ENCODE data around the gene PLEKHA8.

The PLEKHA8 gene, protein sequence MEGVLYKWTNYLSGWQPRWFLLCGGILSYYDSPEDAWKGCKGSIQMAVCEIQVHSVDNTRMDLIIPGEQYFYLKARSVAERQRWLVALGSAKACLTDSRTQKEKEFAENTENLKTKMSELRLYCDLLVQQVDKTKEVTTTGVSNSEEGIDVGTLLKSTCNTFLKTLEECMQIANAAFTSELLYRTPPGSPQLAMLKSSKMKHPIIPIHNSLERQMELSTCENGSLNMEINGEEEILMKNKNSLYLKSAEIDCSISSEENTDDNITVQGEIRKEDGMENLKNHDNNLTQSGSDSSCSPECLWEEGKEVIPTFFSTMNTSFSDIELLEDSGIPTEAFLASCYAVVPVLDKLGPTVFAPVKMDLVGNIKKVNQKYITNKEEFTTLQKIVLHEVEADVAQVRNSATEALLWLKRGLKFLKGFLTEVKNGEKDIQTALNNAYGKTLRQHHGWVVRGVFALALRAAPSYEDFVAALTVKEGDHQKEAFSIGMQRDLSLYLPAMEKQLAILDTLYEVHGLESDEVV

DNA sequence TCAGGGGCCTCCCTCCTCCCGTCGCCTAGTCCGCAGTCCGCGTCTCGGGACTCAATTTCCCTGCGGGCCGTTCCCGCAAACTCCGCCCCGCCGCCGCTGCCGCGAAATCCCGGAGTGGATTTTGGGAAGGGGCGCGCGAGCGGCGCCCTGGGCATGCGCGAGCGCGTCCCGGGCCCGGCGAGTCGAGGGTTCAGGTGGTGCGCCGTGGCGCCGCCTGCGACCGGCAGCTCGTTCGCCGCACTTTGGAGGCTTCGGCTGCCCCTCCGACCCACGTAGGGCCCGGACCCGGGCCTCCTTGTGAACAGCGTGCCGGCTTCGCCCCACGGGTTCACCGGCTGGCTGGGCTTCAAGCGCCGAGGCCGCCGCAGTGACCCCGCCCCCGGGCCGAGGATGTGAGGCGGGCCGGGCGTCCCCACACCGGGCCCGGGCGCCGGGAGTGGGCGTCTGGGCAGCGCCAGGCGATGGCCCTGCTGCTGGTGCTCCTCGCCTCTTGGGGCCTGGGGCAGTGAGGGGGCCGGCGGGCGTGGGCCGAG is at the start of gene PLEKHA8:
TSS of gene PLEKHA8 (plus strand) at position 197 of the 533 bp plus-strand sequence. CDS start 351 bp downstream, outside the sequence.
- H3K36me3 ChIP-seq (ENCODE audit: insufficient read depth, low read length): no peaks in the 10 kb centered on the region
- H3K4me1 ChIP-seq (ENCODE audit: insufficient read depth, low read length, poor library complexity, severe bottlenecking): peaks cover 56% of the 10 kb centered on the region
- peak within 1 kb of the TSS; percentile 85 for H3K4me3 ChIP-seq (ENCODE audit: low read length, poor library complexity, severe bottlenecking)
- H3K9me3 ChIP-seq (ENCODE audit: insufficient read depth, low read depth, low read length): no peaks in the 10 kb centered on the region
- no peaks in the 10 kb centered on the region for H3F3A ChIP-seq (ENCODE audit: low read depth)
- H3K4me2 ChIP-seq (ENCODE audit: low read depth, low read length, poor library complexity, severe bottlenecking): peak within 1 kb of the TSS; percentile 99
- TF ChIP-seq EZH2phosphoT487 (IDR thresholded peaks at IDR 0.05; ENCODE audit: borderline replicate concordance): no peak
- TF ChIP-seq, protein P1, sequence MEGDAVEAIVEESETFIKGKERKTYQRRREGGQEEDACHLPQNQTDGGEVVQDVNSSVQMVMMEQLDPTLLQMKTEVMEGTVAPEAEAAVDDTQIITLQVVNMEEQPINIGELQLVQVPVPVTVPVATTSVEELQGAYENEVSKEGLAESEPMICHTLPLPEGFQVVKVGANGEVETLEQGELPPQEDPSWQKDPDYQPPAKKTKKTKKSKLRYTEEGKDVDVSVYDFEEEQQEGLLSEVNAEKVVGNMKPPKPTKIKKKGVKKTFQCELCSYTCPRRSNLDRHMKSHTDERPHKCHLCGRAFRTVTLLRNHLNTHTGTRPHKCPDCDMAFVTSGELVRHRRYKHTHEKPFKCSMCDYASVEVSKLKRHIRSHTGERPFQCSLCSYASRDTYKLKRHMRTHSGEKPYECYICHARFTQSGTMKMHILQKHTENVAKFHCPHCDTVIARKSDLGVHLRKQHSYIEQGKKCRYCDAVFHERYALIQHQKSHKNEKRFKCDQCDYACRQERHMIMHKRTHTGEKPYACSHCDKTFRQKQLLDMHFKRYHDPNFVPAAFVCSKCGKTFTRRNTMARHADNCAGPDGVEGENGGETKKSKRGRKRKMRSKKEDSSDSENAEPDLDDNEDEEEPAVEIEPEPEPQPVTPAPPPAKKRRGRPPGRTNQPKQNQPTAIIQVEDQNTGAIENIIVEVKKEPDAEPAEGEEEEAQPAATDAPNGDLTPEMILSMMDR (conservative IDR thresholded peaks at IDR 0.05; ENCODE audit: low read length): no peak
- peaks cover 66% of the 10 kb centered on the region for H3K79me2 ChIP-seq (ENCODE audit: insufficient read depth, low read length)
- peak within 1 kb of the TSS; percentile 70 for H3K9ac ChIP-seq (ENCODE audit: low read depth, low read length, poor library complexity, severe bottlenecking)
- peak within 1 kb of the TSS; percentile 90 for H2AFZ ChIP-seq (ENCODE audit: low read length)
- H3K27me3 ChIP-seq (ENCODE audit: insufficient read depth, low read length, poor library complexity, severe bottlenecking): no peaks in the 10 kb centered on the region
- H3K9me2 ChIP-seq (replicated peaks; ENCODE audit: low read depth, low read length): no peaks in the 10 kb centered on the region
- H4K20me1 ChIP-seq (ENCODE audit: insufficient read depth, low read length, poor library complexity, severe bottlenecking): peaks cover 13% of the 10 kb centered on the region

- no peak for TF ChIP-seq EZH2phosphoT487 (IDR thresholded peaks at IDR 0.05; ENCODE audit: borderline replicate concordance)
- TF ChIP-seq, protein P1 (conservative IDR thresholded peaks at IDR 0.05; ENCODE audit: low read length): no peak
- H3K9me3 ChIP-seq (ENCODE audit: insufficient read depth, low read depth, low read length): no peaks in the 10 kb centered on the region
- no peaks in the 10 kb centered on the region for H3K79me2 ChIP-seq (ENCODE audit: insufficient read depth, low read length)
- H3K4me1 ChIP-seq (ENCODE audit: insufficient read depth, low read length, poor library complexity, severe bottlenecking): peaks cover 25% of the 10 kb centered on the region
- no peaks in the 10 kb centered on the region for H3K27me3 ChIP-seq (ENCODE audit: insufficient read depth, low read length, poor library complexity, severe bottlenecking)
- no peak overlapping the region for H3K9ac ChIP-seq (ENCODE audit: low read depth, low read length, poor library complexity, severe bottlenecking)
- H3K4me3 ChIP-seq (ENCODE audit: low read length, poor library complexity, severe bottlenecking): no peak overlapping the region
- no peaks in the 10 kb centered on the region for H3K9me2 ChIP-seq (replicated peaks; ENCODE audit: low read depth, low read length)
- no peaks in the 10 kb centered on the region for H3F3A ChIP-seq (ENCODE audit: low read depth)
- H2AFZ ChIP-seq (ENCODE audit: low read length): no peak overlapping the region
- no peak overlapping the region for H3K4me2 ChIP-seq (ENCODE audit: low read depth, low read length, poor library complexity, severe bottlenecking)
- H4K20me1 ChIP-seq (ENCODE audit: insufficient read depth, low read length, poor library complexity, severe bottlenecking): no peaks in the 10 kb centered on the region
- no peaks in the 10 kb centered on the region for H3K36me3 ChIP-seq (ENCODE audit: insufficient read depth, low read length)
These were observed 48.1 kb upstream of the PLEKHA8 start for GRCh38 chr7:29980151-29980550.

DNA sequence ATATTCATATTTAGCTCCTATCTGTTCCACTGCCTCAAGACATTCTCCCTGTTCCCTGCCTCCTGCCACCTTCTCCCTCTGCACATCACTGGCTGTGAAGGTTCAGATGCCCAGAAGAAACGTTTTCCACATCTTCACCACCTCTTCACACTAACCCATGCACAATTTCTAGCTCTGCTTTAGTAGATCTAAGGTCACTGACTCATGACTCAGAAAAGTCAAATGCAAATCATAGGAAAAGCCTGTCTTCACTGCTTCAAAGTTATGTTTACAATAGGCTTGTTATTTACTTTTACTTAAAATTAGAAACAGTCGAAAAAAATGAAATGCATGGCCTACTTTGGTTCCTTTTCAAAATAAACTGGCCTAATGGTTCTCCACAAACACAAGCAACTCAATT is 41.1 kb upstream of the PLEKHA8 start:
- H3K36me3 ChIP-seq (ENCODE audit: insufficient read depth, low read length): no peaks in the 10 kb centered on the region
- H3K4me2 ChIP-seq (ENCODE audit: low read depth, low read length, poor library complexity, severe bottlenecking): no peak overlapping the region
- H2AFZ ChIP-seq (ENCODE audit: low read length): no peak overlapping the region
- peaks cover 4% of the 10 kb centered on the region for H3K27me3 ChIP-seq (ENCODE audit: insufficient read depth, low read length, poor library complexity, severe bottlenecking)
- H3K79me2 ChIP-seq (ENCODE audit: insufficient read depth, low read length): no peaks in the 10 kb centered on the region
- H3F3A ChIP-seq (ENCODE audit: low read depth): no peaks in the 10 kb centered on the region
- H3K4me1 ChIP-seq (ENCODE audit: insufficient read depth, low read length, poor library complexity, severe bottlenecking): peaks cover 10% of the 10 kb centered on the region
- no peaks in the 10 kb centered on the region for H4K20me1 ChIP-seq (ENCODE audit: insufficient read depth, low read length, poor library complexity, severe bottlenecking)
- H3K9me2 ChIP-seq (replicated peaks; ENCODE audit: low read depth, low read length): no peaks in the 10 kb centered on the region
- no peak overlapping the region for H3K9ac ChIP-seq (ENCODE audit: low read depth, low read length, poor library complexity, severe bottlenecking)
- TF ChIP-seq EZH2phosphoT487 (IDR thresholded peaks at IDR 0.05; ENCODE audit: borderline replicate concordance): no peak
- H3K9me3 ChIP-seq (ENCODE audit: insufficient read depth, low read depth, low read length): no peaks in the 10 kb centered on the region
- H3K4me3 ChIP-seq (ENCODE audit: low read length, poor library complexity, severe bottlenecking): no peak overlapping the region

Measured in Loucy (cell line).